GM11168 (cell line): ENCODE results near the gene ZNF367.

Experiments
- in situ Hi-C: fragments of 300-500 bp; cut with MboI; formaldehyde crosslinking; loops from one replicate; pipeline ENCODE4 v1.12.0; 2022; ENCODE audit warnings: low sequenced_read_pairs; ENCODE audit not compliant: unreplicated experiment

Gene ZNF367

DNA sequence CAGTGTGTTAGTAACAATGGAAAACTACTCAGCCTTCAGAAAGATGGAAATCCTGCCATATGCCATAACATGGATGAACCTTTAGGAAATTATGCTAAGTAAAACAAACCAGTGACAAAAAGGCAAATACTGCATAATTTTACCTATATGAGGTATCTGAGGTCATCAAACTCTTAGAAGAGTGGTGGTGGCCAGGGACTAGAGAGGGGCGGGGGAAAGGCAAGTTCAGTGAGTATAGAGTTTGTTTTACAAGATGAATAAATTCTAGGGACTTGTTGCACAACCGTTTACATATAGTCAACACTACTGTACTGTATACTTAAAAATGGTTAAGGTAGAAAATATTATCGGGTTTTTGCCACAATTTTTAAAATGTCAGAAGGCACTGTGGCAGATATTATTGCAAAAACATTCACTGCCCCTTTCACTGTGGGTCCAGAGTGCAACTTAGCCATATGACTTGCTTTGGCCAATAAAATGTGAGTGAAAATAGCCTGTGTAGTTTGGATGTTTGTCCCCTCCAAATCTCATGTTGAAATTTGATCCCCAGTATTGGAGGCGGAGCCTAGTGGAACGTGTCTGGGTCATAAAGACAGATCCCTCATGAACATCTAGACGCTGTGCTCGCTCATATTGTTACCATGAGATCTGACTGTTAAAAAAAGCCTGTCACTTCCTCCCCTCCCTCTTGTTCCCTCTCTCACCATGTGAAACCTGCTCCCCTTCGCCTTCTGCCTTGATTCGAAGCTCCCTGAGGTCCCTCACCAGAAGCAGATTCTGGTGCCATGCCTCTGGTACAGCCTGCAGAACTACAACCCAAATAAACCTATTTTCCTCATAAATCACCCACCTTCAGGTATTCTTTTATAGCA, 9.5 kb downstream of the ZNF367 start:
- in situ Hi-C loops, result no loop called here

DNA sequence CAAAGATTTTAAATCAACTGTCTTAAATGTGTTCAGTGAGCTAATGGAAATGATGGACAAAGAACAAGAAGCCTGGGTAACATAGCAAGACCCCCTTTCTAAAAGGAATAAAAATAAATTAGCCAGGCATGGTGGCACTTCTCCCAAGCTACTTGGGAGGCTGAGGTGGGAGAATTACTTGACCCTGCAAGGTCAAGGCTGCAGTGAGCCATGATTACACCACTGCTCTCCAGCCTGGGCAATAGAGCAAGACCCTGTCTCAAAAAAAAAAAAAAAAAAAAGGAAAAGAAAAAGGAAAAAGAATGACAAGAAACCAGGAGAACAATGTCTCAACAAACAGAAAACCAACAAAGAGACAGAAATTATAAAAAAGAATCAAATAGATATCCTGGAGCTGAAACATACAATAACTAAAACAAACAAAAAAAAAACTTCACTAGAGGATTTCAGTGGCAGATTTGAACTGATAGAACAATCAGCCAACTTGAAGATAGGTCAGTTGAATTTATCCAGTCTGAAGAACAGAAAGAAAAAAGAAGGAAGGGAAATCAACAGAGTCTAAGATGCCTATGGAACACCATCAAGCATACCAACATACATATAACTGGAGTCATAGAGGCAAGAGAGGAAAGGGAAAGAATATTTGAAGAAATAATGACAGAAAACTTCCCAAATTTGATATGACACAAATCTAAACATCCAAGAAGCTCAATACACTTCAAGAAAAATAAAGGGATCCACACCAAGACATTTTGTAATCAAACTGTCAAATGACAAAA, 17.8 kb downstream of the ZNF367 start:
- in situ Hi-C loops, result no loop called here

DNA sequence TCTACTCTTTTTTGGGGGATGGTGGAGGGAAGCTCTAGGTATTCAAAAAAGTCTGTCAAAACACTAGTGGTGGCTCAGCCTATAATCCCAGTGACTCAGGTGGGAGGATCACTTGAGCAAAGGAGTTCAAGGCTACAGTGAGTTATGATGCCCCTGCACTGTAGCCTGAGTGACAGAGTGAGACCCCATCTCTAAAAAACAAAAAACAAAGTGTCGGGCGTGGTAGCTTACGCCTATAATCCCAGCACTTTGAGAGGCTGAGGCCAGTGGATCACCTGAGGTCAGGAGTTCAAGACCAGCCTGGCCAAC, 18.9 kb downstream of the ZNF367 start:
- in situ Hi-C loops, result no loop called here

DNA sequence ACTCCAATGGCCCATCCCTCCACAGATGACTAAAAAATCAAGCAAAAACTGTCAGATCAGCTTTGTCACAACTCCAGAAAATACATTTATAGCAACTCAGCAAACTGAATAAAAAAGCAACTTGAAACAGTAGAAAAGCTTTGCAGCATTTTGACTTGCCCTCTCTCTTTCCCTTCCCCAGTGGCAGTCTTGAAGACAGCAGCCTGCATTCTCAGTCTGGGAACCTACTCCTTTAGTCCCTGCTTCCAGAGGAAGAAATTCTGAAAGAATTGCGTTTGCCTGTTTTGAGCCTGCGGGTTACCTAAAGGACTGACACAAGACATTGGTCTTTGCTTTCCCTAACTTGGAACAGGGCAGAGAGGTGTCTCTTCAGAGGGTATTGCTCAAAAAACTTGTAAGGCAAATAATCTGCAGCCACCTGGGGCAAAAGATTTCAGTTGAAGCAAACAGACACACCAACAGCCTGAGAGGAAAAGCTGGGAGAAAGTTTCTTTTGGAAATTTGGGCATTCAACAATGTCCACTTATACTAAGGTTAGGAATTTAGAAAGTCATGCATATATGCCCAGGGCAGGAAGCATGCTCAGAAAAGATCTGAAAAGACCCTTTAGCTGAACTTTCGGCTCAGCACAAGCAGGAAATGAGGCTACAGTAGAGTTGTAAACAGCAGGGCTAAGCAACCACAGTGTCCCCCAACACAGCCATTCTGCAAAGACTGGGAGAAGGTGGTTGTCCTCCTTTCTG, 19.4 kb downstream of the ZNF367 start:
- in situ Hi-C loops, result no loop called here

DNA sequence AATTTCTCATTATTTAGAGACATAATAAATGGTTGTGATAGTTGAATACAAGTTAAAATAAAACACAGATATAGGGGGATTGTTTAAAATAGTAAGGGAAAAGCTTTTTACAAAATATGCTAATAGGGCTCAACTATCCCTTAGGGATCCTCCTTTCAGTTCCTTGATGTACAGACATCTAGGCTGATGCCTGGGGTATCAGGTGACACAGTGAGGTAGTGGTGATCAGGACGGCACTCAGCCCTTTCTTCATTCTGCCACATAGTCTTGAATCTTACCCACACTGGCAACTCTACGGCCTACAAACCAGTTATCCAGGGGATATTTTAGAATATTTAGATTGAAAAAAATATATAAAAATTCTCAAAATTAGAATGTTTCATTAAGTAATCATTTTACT, 22.2 kb downstream of the ZNF367 start:
- in situ Hi-C loops, result no loop called here

DNA sequence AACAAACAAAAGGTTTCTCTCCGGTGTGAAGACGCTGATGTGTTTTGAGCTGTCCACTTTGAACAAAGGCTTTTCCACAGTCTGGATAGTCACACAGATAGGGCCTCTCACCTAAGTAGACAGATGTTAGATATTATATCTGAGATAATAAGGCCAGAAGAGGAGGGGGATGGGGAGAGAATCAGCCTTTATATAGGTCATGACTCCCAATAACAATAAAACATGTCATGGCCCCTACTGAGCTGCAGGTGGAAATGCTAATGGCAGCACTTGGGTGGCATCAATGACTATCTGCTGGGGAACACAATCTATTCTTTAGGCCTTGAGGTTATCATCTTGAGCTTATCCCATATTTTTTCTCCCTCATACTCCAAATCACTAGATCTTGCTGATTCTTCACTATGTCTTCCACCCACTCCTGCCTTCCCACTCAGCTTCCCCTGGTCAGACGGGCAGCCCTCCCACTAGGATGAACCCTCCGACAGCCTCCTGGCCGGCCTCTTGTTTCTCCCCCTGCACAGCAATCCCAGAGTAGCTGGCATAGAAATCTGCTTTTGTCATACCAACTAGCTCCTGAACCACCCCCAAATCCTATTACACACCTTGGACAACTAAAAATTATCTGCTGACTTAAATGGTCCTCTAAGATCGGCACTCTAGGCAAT, 23.2 kb downstream of the ZNF367 start:
- in situ Hi-C loops, result no loop called here

DNA sequence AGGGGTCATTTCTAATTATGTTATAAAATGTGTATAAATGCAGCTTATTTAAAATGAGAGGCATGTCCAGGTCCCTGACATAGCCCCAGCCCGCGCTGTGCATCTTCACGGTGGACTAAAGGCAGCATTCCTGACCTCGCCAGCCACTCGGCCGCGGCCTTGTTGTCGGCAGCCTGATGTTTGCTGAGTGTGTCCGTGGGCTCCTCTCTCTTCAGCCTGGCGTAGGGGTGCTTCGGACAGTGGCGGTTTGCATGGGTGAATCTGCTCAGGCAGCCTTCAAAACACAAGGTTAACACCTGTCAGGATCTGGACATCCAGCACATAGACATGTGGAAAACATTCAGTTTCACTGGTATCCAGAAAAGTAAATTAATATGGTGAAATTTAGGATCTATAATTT, 25.9 kb downstream of the ZNF367 start:
- in situ Hi-C loops, result no loop called here

DNA sequence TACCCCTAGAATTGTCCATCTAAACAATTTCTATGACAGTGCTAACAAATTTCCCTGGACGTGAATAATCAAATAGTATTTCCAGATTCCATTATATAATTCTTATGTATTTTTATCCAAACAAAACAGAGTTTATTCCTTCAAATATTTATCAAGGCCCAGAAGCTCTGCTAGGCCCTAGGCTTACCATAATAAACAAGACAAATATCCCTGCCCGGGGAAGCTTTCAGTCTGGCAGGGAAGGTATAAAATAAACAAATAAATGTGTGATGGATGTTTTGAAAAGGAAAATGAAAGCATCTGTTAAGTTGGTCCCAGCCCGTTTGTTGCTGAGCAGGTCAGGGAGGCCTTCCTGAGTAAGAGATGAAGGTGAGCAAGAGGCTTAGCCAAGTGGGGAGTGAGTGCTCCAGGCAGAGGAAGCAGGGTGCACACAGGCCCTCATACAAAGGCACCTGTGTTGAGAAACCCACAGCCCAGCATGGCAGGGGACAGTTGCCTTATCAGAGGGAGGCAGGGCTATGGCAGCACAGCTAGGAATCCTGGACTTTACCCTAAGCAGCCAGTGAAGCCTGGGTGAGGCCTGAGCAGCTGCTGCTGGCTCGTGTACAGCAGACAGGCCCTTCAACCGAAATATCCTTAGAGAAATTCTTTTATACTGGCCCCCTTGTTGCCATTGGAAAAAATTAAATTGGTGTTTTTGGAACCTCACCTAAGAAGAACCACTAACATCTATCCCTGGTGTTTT, 27.0 kb downstream of the ZNF367 start:
- in situ Hi-C loops, result no loop called here

DNA sequence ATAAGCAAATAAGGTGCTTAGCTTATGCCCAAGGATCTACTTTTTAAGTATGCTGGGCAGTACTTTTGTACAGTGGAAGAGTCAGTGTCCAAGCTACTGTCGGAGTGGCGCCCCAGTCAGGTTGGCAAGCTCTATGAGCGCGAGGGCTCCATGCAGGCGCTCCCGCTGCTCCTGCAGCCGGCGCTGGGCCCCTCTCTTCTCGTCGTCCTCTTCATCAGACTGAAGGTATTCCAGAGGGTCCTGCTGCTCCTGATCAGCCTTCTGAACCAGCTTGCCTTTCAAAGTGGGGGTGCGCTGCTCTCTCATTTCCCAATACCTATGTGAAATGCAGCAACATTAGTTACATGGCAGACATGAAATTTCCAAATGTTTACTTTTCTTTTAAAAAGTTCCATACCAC, 30.0 kb downstream of the ZNF367 start:
- in situ Hi-C loops, result no loop called here

DNA sequence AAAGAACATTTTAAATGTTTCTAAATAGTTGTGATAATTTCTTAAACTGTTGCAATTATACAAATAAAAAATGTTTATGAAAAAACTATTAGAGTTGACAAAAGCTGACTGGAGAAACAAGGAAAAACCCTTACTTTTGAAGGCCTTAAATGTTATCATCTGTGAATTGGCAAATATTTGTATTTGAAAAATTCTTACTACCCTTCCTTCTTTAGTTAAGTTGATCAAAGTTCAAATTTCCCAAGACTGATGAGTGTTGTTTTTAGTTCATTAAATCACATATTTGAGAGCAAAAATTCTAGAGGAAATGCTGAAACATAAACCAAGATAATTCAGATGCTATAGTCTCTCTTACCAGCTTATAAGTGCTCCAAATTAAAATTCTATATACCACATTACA, 32.0 kb downstream of the ZNF367 start:
- in situ Hi-C loops, result no loop called here

DNA sequence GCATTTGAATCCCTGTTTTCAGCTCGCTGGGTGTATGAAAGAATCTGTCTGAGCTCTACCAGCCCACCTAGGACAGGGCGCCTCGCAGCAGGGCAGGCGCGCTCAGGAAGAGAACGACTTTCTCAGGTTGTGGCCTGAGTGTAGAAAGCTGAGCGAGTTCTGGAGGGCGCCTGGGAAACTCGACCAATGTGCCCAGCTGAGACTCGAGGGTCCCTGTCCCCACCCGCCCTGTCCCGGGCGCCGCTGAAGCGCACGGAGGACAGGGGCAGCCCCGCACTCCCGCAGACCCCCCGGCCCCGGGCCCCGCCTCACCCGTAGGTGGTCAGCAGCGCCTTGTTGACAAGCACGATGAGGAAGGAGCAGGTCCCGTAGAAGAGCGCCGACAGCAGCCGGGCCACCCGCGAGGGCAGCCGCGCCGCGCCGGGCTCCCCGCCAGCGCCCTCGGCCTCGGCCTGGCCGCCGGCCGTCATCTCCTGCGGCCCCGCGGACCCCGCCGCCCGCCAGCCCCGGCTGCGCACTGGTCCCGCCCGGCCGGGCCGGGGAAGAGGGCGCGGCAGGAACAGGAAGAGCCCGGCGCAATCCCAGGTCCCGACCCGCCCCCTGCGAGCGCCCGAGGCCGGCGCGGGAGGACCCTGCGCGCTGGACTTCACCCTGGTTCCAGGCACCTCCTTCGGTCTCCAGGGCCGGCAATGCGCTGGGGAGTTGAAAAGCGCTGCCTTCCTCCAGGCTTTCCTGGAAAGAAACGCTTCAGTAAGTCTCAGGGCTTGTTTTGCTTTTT, 34.8 kb downstream of the ZNF367 start, which contains the start of gene SLC35D2:
TSS of gene SLC35D2 (minus strand) at position 547 of the 778 bp plus-strand sequence. CDS start at position 470, 77 bp downstream.
- in situ Hi-C loops, result no loop called here

DNA sequence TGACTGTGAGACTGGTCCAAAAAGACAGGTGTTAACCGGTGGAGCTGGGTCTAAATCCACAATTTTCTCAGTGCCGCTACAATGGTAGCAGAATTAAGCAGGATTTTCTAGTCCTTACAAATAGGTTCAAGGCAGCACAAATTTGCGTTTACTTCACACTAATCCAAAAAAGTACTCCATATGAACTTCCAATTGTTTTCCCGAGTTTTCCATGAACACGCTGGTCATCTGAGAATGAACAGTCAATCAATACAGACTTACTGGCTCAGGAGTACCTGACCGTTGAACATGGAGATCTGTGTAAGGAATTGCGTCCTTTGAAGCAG, 35.4 kb downstream of the ZNF367 start:
- in situ Hi-C loops, result no loop called here

DNA sequence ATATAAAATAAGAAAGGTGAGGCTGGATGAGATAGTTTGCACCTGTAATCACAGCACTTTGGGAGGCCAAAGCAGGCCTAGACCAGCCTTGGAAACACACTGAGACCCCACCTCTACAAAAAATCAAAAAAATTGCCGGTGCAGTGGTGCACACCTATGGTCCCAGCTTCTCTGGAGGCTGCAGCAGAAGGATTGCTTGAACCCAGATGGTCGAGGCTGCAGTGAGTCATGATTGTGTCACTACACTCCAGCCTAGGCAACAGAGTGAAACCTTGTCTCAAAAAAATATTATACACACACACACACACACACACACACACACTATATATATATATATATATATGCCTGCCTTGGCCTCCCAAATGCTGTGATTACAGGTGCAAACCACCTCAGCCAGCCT, 36.0 kb downstream of the ZNF367 start:
- in situ Hi-C loops, result no loop called here

DNA sequence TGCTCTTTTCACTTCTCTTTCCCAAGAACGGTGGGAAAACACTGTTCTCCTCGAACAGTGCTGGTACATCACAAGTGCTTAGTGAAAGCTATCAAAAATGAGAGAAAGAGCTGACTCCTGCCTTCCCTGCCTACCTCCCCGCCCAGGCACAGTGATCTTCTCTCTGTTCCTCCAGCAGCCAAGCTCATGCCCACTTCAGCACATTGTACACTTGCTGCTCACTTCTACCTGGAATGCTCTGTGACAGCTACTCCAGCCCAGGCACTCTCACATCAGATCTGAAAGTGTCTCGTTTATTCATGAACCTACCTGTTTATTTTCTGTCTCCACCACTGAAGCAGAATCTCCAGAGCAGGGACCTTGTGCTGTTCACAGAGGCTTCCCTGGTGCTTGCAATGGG, 36.5 kb downstream of the ZNF367 start:
- in situ Hi-C loops, result no loop called here

DNA sequence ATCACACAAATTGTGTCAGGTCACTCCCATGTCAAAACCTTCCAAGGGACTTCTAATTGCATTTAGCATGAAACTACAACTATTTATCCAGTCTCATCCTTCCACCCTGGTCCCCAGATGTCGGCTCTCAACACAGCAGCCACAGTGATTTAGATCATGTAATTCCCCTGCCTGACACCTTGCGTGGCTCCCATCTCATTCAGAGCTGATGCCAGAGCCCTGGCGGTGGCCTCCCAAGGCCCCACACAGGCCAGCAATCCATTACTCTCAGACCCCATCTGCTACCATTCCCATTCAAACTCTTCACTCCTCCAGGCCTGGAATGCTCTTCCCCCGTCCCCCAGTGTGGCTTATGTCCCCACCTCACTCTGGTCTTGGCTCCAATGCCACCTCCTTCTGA, 37.0 kb downstream of the ZNF367 start:
- in situ Hi-C loops, result no loop called here

DNA sequence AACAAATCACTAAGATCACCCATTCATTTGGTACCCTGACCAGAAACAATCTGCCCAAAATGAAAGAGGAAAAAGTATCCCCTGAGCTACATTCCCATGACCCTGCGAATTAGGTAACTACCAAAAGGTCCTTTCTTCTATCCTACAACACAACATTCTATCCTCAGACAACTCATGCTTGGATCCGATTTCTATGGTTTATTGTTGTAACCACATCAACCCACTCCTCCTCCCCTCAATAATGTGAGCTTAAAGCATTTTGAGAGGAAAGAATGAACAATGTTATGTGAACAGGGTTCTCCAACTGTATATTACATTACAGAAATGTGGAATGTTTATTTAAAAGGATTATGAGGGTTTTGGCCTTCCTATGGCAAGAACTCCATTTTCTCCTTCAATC, 38.7 kb downstream of the ZNF367 start:
- in situ Hi-C loops, result no loop called here

DNA sequence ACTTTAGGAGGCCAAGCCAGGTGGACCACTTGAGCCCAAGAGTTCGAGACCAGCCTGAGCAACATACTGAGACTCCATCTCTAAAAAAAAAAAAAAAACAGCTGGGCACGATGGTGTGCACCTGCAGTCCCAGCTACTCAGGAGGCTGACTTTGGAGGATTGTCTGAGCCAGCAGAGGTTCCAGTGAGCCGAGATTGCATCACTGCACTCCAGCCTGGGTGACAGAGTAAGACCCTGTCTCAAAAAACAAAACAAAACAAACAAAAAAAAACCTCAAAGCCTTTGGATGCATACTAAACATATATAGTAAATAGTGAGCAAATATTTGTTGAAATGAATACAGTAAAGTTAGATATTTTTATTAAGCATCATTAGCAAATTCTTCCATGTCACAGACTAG, 40.0 kb downstream of the ZNF367 start:
- in situ Hi-C loops, result no loop called here

DNA sequence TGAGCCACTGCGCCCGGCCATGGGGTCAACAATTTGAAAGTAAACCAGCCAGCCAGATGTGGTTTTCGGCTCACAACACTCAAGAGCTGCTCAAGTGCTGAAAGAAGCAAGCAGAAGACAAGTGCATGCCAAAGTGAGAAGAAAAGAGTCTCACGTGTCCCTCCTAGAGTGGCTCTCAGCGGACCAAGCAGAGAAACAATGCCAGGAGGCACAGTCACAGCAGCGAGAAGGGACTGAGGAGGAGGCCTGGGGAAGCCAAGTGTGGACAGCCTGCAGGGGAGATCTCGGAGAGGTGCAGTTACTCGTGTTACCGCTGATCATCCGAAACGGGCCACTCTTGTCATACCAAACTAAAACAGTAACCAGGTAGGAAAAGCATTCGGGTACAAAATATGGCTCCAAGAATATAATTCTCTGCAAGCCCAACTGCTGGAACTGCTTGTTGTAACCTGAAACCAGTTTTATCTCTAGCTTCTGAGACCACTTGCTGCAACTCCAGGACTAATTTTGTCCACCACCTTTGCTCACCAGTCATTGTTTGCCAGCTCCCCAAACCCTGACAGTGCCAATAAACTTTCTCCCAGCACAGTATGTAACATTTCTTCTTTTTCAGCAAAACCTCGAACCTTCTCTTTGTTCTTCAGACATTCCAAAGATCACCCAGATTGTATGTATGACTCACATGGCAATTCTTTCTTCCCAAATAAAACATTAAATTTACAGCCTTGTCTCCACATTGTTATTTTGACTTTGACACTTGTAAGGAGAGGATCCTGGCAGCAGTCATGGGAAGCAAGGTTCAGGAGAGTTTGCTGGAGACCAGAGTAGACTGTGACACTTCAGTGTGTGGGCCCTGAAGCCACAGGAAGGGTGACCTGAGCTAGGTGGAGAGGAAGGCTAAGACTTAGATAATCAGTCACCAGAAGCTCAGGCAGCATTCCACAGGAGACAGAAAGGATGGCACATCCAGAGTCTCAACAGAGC, 41.0 kb downstream of the ZNF367 start:
- in situ Hi-C loops, result no loop called here
